ENCODE measurements around the gene FIG4.
"Not testable (repeated sequence)": the region's sequence is repeated elsewhere in the genome, so short reads cannot be mapped to it uniquely, and the experiment has no call there.

The FIG4 gene

GRCh38 chr6:109760208-109760607 lies 69.1 kb downstream of the FIG4 start:
- no peak for DNase-seq (ENCODE audit: low read depth)

GRCh38 chr6:109762166-109762565 lies 71.1 kb downstream of the FIG4 start:
- no peak for DNase-seq (ENCODE audit: low read depth)

- DNase-seq (ENCODE audit: low read depth) = no peak
Measured at GRCh38 chr6:109762769-109763441, 71.8 kb downstream of the FIG4 start.

- no peak for DNase-seq (ENCODE audit: low read depth)
Measured at GRCh38 chr6:109766167-109766566, 75.1 kb downstream of the FIG4 start.

GRCh38 chr6:109767961-109768360 lies 76.9 kb downstream of the FIG4 start:
- no peak for DNase-seq (ENCODE audit: low read depth)

- no peak for DNase-seq (ENCODE audit: low read depth)
Measured at GRCh38 chr6:109768485-109768884, 77.4 kb downstream of the FIG4 start.

GRCh38 chr6:109769213-109769612 lies 78.1 kb downstream of the FIG4 start:
- DNase-seq (ENCODE audit: low read depth) = no peak

GRCh38 chr6:109770047-109770446 lies 79.0 kb downstream of the FIG4 start:
- DNase-seq (ENCODE audit: low read depth) = no peak

GRCh38 chr6:109770779-109771178 lies 79.7 kb downstream of the FIG4 start:
- DNase-seq (ENCODE audit: low read depth) = no peak

GRCh38 chr6:109771939-109772755 lies 81.1 kb downstream of the FIG4 start:
- DNase-seq (ENCODE audit: low read depth) = not testable (repeated sequence)

GRCh38 chr6:109772883-109773431 lies 81.9 kb downstream of the FIG4 start:
- no peak for DNase-seq (ENCODE audit: low read depth)

GRCh38 chr6:109781001-109781400 lies 89.9 kb downstream of the FIG4 start:
- DNase-seq (ENCODE audit: low read depth) = no peak

- no peak for DNase-seq (ENCODE audit: low read depth)
Measured at GRCh38 chr6:109782491-109782999, 91.4 kb downstream of the FIG4 start.

- DNase-seq (ENCODE audit: low read depth) = no peak
Measured at GRCh38 chr6:109783250-109783986, 92.3 kb downstream of the FIG4 start.

- DNase-seq (ENCODE audit: low read depth) = no peak
Measured at GRCh38 chr6:109787312-109787711, 96.2 kb downstream of the FIG4 start.

GRCh38 chr6:109788687-109789086 lies 97.6 kb downstream of the FIG4 start:
- no peak for DNase-seq (ENCODE audit: low read depth)

GRCh38 chr6:109790131-109790530 lies 99.0 kb downstream of the FIG4 start:
- DNase-seq (ENCODE audit: low read depth) = no peak

- no peak for DNase-seq (ENCODE audit: low read depth)
Measured at GRCh38 chr6:109791301-109791700, 100.2 kb downstream of the FIG4 start.

- DNase-seq (ENCODE audit: low read depth) = no peak
Measured at GRCh38 chr6:109793021-109793420, 101.9 kb downstream of the FIG4 start.

GRCh38 chr6:109793792-109794191 lies 102.7 kb downstream of the FIG4 start:
- DNase-seq (ENCODE audit: low read depth) = no peak

- no peak for DNase-seq (ENCODE audit: low read depth)
Measured at GRCh38 chr6:109794201-109794923, 103.3 kb downstream of the FIG4 start.
